ENCODE results near the gene TPRX2.
"Not testable (repeated sequence)": the region's sequence is repeated elsewhere in the genome, so short reads cannot be mapped to it uniquely, and the experiment has no call there.

TPRX2 gene

GRCh38 chr19:47860602-47861297 lies 1.7 kb downstream of the TPRX2 start:
- Histone ChIP-seq H3K9me3 (peaks cover 12% of the 10 kb centered on the region), H3K36me3 (no peaks in the 10 kb centered on the region)

GRCh38 chr19:47861630-47862029 lies 2.6 kb downstream of the TPRX2 start:
- H3K4me1 ChIP-seq = no peaks in the 10 kb centered on the region
- no peak overlapping the region for H3K4me3 ChIP-seq
- H3K27ac ChIP-seq = no peak overlapping the region
- H3K9ac ChIP-seq = no peak overlapping the region
- H3K36me3 ChIP-seq = no peaks in the 10 kb centered on the region
- peaks cover 12% of the 10 kb centered on the region for H3K9me3 ChIP-seq
- no peaks in the 10 kb centered on the region for H3K27me3 ChIP-seq
- H4K20me1 ChIP-seq = no peaks in the 10 kb centered on the region
- no peak for TF ChIP-seq Cebpa-rat (IDR thresholded peaks at IDR 0.05)
- no peak overlapping the region for H3K4me2 ChIP-seq

More at GRCh38 chr19:47860602-47861297, 1.7 kb downstream of the TPRX2 start:
- no peak overlapping the region for H3K27ac ChIP-seq
- H3K4me1 ChIP-seq = no peaks in the 10 kb centered on the region
- H3K4me3 ChIP-seq = no peak overlapping the region
- no peak for TF ChIP-seq Cebpa-rat (IDR thresholded peaks at IDR 0.05)
- H3K27me3 ChIP-seq = no peaks in the 10 kb centered on the region
- no peak overlapping the region for H3K4me2 ChIP-seq
- no peak overlapping the region for H3K9ac ChIP-seq
- no peaks in the 10 kb centered on the region for H4K20me1 ChIP-seq

DNA sequence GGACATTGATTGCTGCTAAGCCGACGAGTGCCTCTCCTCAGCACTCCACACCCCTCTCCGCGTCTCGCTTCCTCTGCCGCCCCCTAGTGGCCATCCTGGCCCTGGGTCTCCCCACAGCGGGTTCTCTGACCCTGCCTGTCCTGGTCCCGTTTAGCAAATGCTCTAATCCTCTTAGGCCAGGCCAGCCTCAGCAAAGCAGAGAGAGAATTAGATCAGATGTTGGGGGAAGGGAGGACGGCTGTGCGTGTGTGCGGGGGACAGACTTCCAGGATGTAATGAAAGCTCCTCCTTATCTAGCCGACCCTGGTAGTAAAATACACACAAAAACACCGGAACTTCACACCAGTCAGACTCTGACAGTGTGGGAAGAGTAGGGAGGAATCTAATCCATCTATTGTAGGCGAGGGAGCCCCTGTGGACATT lies 4.5 kb downstream of the TPRX2 start:
- no peaks in the 10 kb centered on the region for H3K36me3 ChIP-seq

GRCh38 chr19:47865166-47865565 lies 6.1 kb downstream of the TPRX2 start:
- Histone ChIP-seq H3K27ac (no peak overlapping the region), H3K36me3 (no peaks in the 10 kb centered on the region), H3K4me3 (no peak overlapping the region), H4K20me1 (no peaks in the 10 kb centered on the region), H3K4me1 (0 out of 2 replicates have a peak, but pooled peaks cover 6% of the 10 kb centered on the region), H3K9ac (no peak overlapping the region), H3K9me3 (peaks cover 12% of the 10 kb centered on the region), H3K4me2 (no peak overlapping the region), H3K27me3 (no peaks in the 10 kb centered on the region)
- TF ChIP-seq Cebpa-rat (IDR thresholded peaks at IDR 0.05) = no peak

More for the DNA sequence above, 4.5 kb downstream of the TPRX2 start:
- H3K4me1 ChIP-seq = 0 out of 2 replicates have a peak, but pooled peaks cover under 1% of the 10 kb centered on the region
- no peaks in the 10 kb centered on the region for H4K20me1 ChIP-seq
- H3K9me3 ChIP-seq = peaks cover 12% of the 10 kb centered on the region
- no peaks in the 10 kb centered on the region for H3K27me3 ChIP-seq
- H3K27ac ChIP-seq = no peak overlapping the region
- no peak overlapping the region for H3K4me3 ChIP-seq
- no peak for TF ChIP-seq Cebpa-rat (IDR thresholded peaks at IDR 0.05)
- H3K4me2 ChIP-seq = no peak overlapping the region
- no peak overlapping the region for H3K9ac ChIP-seq

DNA sequence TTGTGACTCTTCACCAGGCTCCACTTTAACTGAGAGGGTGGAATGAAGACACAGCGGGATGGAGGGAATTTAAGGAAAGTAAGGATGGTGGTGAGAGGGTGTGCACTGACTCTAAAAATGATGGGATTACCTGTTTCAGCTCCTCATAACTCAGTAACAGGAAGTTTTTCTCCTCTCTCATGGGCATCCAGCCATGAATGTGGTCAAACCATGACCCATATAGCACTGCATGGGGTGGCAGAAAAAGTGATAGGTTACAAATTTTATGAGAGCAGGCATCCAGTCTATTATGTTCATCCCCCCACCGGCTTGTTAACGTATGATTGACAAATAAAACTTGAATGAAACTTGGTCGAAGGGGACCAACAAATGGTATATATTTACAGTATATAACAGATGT lies 19.9 kb downstream of the TPRX2 start:
- no peaks in the 10 kb centered on the region for H3K36me3 ChIP-seq
- peak overlapping the region; percentile 45 for H3K4me2 ChIP-seq
- TF ChIP-seq Cebpa-rat (IDR thresholded peaks at IDR 0.05) = no peak
- no peak overlapping the region for H3K4me3 ChIP-seq
- no peak overlapping the region for H3K9ac ChIP-seq
- H3K27ac ChIP-seq = no peak overlapping the region
- H3K27me3 ChIP-seq = no peaks in the 10 kb centered on the region
- no peaks in the 10 kb centered on the region for H3K9me3 ChIP-seq
- peaks cover 15% of the 10 kb centered on the region for H3K4me1 ChIP-seq
- no peaks in the 10 kb centered on the region for H4K20me1 ChIP-seq

GRCh38 chr19:47879385-47879784 lies 20.4 kb downstream of the TPRX2 start:
- Histone ChIP-seq H3K4me1 (peaks cover 15% of the 10 kb centered on the region), H3K4me2 (peak overlapping the region; percentile 45)
- not testable (repeated sequence) for H3K9ac ChIP-seq, H3K36me3 ChIP-seq, H3K27ac ChIP-seq, H3K27me3 ChIP-seq, H3K4me3 ChIP-seq, H3K9me3 ChIP-seq, H4K20me1 ChIP-seq

DNA sequence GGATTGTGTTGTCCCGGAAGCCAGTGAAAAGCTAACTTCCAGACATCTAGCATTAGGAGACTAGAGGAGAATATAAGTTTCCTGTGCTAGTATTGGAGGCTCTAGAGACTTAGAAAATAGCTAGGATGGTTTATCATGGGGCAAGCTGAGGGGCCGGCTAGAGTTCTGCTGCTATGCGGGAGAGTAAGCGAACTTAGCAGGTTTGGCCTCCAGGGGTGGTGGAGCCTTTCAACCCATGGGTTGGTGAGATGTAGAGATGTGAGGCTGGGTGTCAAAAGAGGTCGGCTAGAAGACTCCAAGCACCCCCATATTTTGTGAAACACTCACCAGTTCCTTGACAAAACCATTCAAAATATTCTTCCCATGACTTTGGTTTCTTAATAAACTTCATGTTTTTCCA lies 22.7 kb downstream of the TPRX2 start:
- Histone ChIP-seq H3K4me3 (no peak overlapping the region), H3K4me1 (peaks cover 15% of the 10 kb centered on the region), H3K4me2 (no peak overlapping the region), H4K20me1 (no peaks in the 10 kb centered on the region), H3K9me3 (no peaks in the 10 kb centered on the region), H3K27ac (no peak overlapping the region), H3K27me3 (no peaks in the 10 kb centered on the region), H3K9ac (no peak overlapping the region), H3K36me3 (no peaks in the 10 kb centered on the region)
- no peak for TF ChIP-seq Cebpa-rat (IDR thresholded peaks at IDR 0.05)

DNA sequence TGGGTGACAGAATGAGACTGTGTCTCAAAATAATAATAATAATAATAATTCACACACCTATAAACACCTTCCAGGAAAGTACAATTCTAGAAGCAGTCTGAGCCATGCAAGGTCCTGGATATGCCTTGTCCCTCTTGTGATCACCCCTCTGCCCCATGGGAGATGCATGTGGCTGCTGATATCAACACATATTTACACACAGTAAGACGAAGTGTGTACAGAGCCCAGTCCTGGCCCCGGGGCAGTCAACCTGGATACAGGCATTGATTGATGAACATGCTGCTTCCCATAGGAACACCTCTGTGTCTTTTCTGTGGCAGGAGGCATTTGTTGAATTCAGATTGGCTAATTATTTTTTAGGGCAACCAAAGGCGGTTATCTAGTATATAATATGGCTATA lies 23.9 kb downstream of the TPRX2 start:
- Histone ChIP-seq H4K20me1 (no peaks in the 10 kb centered on the region), H3K4me3 (no peak overlapping the region), H3K9me3 (no peaks in the 10 kb centered on the region), H3K9ac (no peak overlapping the region), H3K4me2 (no peak overlapping the region), H3K27ac (no peak overlapping the region), H3K36me3 (no peaks in the 10 kb centered on the region), H3K27me3 (no peaks in the 10 kb centered on the region), H3K4me1 (peaks cover 15% of the 10 kb centered on the region)
- no peak for TF ChIP-seq Cebpa-rat (IDR thresholded peaks at IDR 0.05)

- Histone ChIP-seq H3K4me1 (no peaks in the 10 kb centered on the region), H3K36me3 (no peaks in the 10 kb centered on the region), H3K27me3 (no peaks in the 10 kb centered on the region), H3K4me2 (no peak overlapping the region), H3K4me3 (no peak overlapping the region), H3K9ac (no peak overlapping the region), H4K20me1 (no peaks in the 10 kb centered on the region), H3K27ac (no peak overlapping the region), H3K9me3 (no peaks in the 10 kb centered on the region)
- TF ChIP-seq Cebpa-rat (IDR thresholded peaks at IDR 0.05) = no peak
These were observed 26.0 kb downstream of the TPRX2 start for GRCh38 chr19:47885067-47885463.

- Histone ChIP-seq H3K9ac (no peak within 1 kb of the TSS), H3K27me3 (no peaks in the 10 kb centered on the region), H3K4me3 (no peak within 1 kb of the TSS)
These were observed 27.1 kb downstream of the TPRX2 start, which contains the start of gene SULT2A1 for GRCh38 chr19:47886010-47886559. Gene SULT2A1 (minus strand): TSS chr19:47886315. CDS start chr19:47886257, 58 bp downstream.

More at GRCh38 chr19:47886010-47886559, 27.1 kb downstream of the TPRX2 start, which contains the start of gene SULT2A1:
- Histone ChIP-seq H3K4me2 (no peak within 1 kb of the TSS), H4K20me1 (no peaks in the 10 kb centered on the region), H3K4me1 (no peaks in the 10 kb centered on the region), H3K36me3 (no peaks in the 10 kb centered on the region), H3K27ac (no peak within 1 kb of the TSS), H3K9me3 (no peaks in the 10 kb centered on the region)
- no peak for TF ChIP-seq Cebpa-rat (IDR thresholded peaks at IDR 0.05)

Data from BLaER1 (cell line).